ENCODE results near the gene SLC9A6. TPM values are rescaled to one million over a fixed set of nuclear protein-coding genes. Genes with fewer than 3 reads are reported as not detected.

The SLC9A6 gene
- total RNA-seq, 1 donor from 2014 or later = 24.2 TPM

DNA sequence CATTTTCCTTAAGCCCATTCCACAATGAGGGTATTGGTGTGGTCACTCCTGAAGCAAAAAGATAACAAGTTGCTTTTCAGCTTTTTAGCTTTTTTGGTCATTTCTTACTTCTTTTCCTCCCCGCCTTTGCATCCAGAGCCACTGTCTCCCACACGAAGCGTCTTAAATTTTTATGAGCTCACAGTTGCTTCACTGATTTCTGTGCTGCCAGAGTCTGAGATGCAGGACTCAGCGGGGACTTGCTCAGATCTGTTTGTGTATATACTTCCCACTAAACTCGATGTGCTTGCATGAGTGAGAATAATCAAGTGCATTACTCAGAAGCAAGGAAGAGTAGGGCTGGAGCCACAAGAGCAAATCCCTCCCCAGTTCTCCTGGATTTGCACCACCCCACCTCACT, 81.9 kb downstream of the SLC9A6 start:
- Histone ChIP-seq H3K79me2 (ENCODE audit: low read depth) (no peaks in the 10 kb centered on the region), H3K9me3 (ENCODE audit: low read depth) (no peaks in the 10 kb centered on the region), H3K4me2 (no peak overlapping the region), H4K20me1 (ENCODE audit: low read depth) (no peaks in the 10 kb centered on the region), H2AFZ (replicated peaks) (no peak overlapping the region), H3K4me3 (no peak overlapping the region), H3K27me3 (no peaks in the 10 kb centered on the region), H3K9ac (no peak overlapping the region), H3K36me3 (no peaks in the 10 kb centered on the region), H3K4me1 (no peaks in the 10 kb centered on the region), H3F3A (ENCODE audit: low read depth) (no peaks in the 10 kb centered on the region), H3K27ac (no peak overlapping the region)
- no peaks in the 10 kb centered on the region for H3K36me3 Mint-ChIP-seq
- H3K4me3 Mint-ChIP-seq = no peak overlapping the region
- H3K27me3 Mint-ChIP-seq (ENCODE audit: insufficient read depth, low read depth) = peaks cover 4% of the 10 kb centered on the region
- H3K27ac Mint-ChIP-seq = no peak overlapping the region
- DNase-seq (ENCODE audit: low spot score) = no peak
- no peaks in the 10 kb centered on the region for H3K9me3 Mint-ChIP-seq
- H3K4me1 Mint-ChIP-seq = peaks cover 9% of the 10 kb centered on the region
- TF ChIP-seq EZH2 (IDR thresholded peaks at IDR 0.05) (no peak), EZH2phosphoT487 (IDR thresholded peaks at IDR 0.05) (no peak)
- TF ChIP-seq, protein P1, sequence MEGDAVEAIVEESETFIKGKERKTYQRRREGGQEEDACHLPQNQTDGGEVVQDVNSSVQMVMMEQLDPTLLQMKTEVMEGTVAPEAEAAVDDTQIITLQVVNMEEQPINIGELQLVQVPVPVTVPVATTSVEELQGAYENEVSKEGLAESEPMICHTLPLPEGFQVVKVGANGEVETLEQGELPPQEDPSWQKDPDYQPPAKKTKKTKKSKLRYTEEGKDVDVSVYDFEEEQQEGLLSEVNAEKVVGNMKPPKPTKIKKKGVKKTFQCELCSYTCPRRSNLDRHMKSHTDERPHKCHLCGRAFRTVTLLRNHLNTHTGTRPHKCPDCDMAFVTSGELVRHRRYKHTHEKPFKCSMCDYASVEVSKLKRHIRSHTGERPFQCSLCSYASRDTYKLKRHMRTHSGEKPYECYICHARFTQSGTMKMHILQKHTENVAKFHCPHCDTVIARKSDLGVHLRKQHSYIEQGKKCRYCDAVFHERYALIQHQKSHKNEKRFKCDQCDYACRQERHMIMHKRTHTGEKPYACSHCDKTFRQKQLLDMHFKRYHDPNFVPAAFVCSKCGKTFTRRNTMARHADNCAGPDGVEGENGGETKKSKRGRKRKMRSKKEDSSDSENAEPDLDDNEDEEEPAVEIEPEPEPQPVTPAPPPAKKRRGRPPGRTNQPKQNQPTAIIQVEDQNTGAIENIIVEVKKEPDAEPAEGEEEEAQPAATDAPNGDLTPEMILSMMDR (IDR thresholded peaks at IDR 0.05) = no peak

- Mint-ChIP-seq H3K4me3 (no peak overlapping the region), H3K27ac (no peak overlapping the region), H3K27me3 (ENCODE audit: insufficient read depth, low read depth) (no peaks in the 10 kb centered on the region), H3K4me1 (peaks cover 9% of the 10 kb centered on the region), H3K9me3 (no peaks in the 10 kb centered on the region), H3K36me3 (no peaks in the 10 kb centered on the region)
- H3K4me3 ChIP-seq = no peak overlapping the region
- H3K27ac ChIP-seq = no peak overlapping the region
- no peak for DNase-seq (ENCODE audit: low spot score)
- H3F3A ChIP-seq (ENCODE audit: low read depth) = no peaks in the 10 kb centered on the region
- H3K4me1 ChIP-seq = no peaks in the 10 kb centered on the region
- no peaks in the 10 kb centered on the region for H3K36me3 ChIP-seq
- H2AFZ ChIP-seq (replicated peaks) = no peak overlapping the region
- no peaks in the 10 kb centered on the region for H4K20me1 ChIP-seq (ENCODE audit: low read depth)
- no peak overlapping the region for H3K4me2 ChIP-seq
- no peaks in the 10 kb centered on the region for H3K27me3 ChIP-seq
- no peaks in the 10 kb centered on the region for H3K79me2 ChIP-seq (ENCODE audit: low read depth)
- H3K9me3 ChIP-seq (ENCODE audit: low read depth) = no peaks in the 10 kb centered on the region
- TF ChIP-seq EZH2 (IDR thresholded peaks at IDR 0.05) (no peak), EZH2phosphoT487 (IDR thresholded peaks at IDR 0.05) (no peak)
- TF ChIP-seq, protein P1 (IDR thresholded peaks at IDR 0.05) = no peak
- no peak overlapping the region for H3K9ac ChIP-seq
Measured at GRCh38 chrX:136067966-136068365, 82.7 kb downstream of the SLC9A6 start.

DNA sequence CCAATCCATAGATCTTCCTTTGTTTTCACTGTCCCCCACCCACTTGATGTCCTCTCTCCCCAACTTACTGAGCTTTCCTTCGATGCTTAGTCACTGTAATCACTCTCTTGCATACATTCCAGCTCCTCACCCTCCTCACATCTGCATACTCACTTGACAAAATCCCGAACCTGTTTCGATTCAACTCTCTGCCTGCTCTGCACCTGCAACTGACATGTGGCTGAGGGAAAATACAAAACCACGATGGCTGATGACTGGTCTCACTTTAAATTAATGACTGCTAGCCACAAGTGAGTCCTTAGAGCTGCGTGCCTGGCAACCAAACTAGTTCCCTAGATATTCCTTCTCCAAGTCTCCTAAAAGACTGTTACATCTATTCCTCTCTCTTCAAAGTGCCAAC, 91.7 kb downstream of the SLC9A6 start:
- DNase-seq (ENCODE audit: low spot score) = no peak
- H3F3A ChIP-seq (ENCODE audit: low read depth) = no peaks in the 10 kb centered on the region
- no peaks in the 10 kb centered on the region for H3K4me1 ChIP-seq
- H3K9ac ChIP-seq = no peak overlapping the region
- no peaks in the 10 kb centered on the region for H3K36me3 Mint-ChIP-seq
- H2AFZ ChIP-seq (replicated peaks) = no peak overlapping the region
- H3K9me3 ChIP-seq (ENCODE audit: low read depth) = no peaks in the 10 kb centered on the region
- no peaks in the 10 kb centered on the region for H4K20me1 ChIP-seq (ENCODE audit: low read depth)
- peaks cover 13% of the 10 kb centered on the region for H3K9me3 Mint-ChIP-seq
- H3K4me3 ChIP-seq = no peak overlapping the region
- H3K27ac ChIP-seq = no peak overlapping the region
- TF ChIP-seq, protein P1 (IDR thresholded peaks at IDR 0.05) = no peak
- TF ChIP-seq EZH2 (IDR thresholded peaks at IDR 0.05) = no peak
- no peaks in the 10 kb centered on the region for H3K79me2 ChIP-seq (ENCODE audit: low read depth)
- H3K27me3 ChIP-seq = no peaks in the 10 kb centered on the region
- no peak overlapping the region for H3K27ac Mint-ChIP-seq
- no peaks in the 10 kb centered on the region for H3K36me3 ChIP-seq
- H3K4me2 ChIP-seq = no peak overlapping the region
- H3K27me3 Mint-ChIP-seq (ENCODE audit: insufficient read depth, low read depth) = peaks cover 5% of the 10 kb centered on the region
- no peak overlapping the region for H3K4me3 Mint-ChIP-seq
- H3K4me1 Mint-ChIP-seq = no peaks in the 10 kb centered on the region

Data from neural progenitor cell (in vitro differentiated cells).